SK-N-SH treated with all-trans-retinoic acid at 6 μM for 48 hours (cell line): ENCODE measurements around the gene SEC24C.

ENCODE experiments used
- ATAC-seq: fragments of 200-7000 bp; cut with Tn5 transposase; 3 replicates; pipeline ENCODE4 v1.9.1; 2020; ENCODE audit warnings: mild to moderate bottlenecking, moderate library complexity
- ARNTL ChIP-seq: fragments of 450-650 bp; formaldehyde crosslinking; IDR thresholded peaks from 2 replicates; pipeline ENCODE4 v1.5.0; 2020; ENCODE audit warnings: low read depth, mild to moderate bottlenecking, moderate library complexity, borderline replicate concordance
- BACH2 ChIP-seq: fragments of 250-450 bp; sonication (Bioruptor Pico); IDR thresholded peaks from 2 replicates; pipeline ENCODE4 v1.9.0; 2021; ENCODE audit warnings: mild to moderate bottlenecking, borderline replicate concordance
- CREB5 ChIP-seq: fragments of 250-450 bp; sonication (Bioruptor Pico); IDR thresholded peaks from 2 replicates; pipeline ENCODE4 v1.5.1; 2020; ENCODE audit warnings: low read depth, mild to moderate bottlenecking, moderate library complexity
- CSDC2 ChIP-seq: fragments of 250-450 bp; sonication (Bioruptor Pico); IDR thresholded peaks from 2 replicates; pipeline ENCODE4 v1.5.0; 2020; ENCODE audit warnings: mild to moderate bottlenecking, moderate library complexity
- CSRNP3 ChIP-seq: fragments of 250-450 bp; sonication (Bioruptor Pico); IDR thresholded peaks from 2 replicates; pipeline ENCODE4 v1.5.1; 2021; ENCODE audit warnings: mild to moderate bottlenecking, moderate library complexity
- ESRRG ChIP-seq: fragments of 250-450 bp; sonication (Bioruptor Pico); IDR thresholded peaks from 2 replicates; pipeline ENCODE4 v1.6.1; 2021; ENCODE audit warnings: mild to moderate bottlenecking
- OSR1 ChIP-seq: fragments of 250-450 bp; sonication (Bioruptor Pico); IDR thresholded peaks from 2 replicates; pipeline ENCODE4 v1.8.0; 2022; ENCODE audit warnings: moderate library complexity, mild to moderate bottlenecking, inconsistent platforms
- PPARA ChIP-seq: fragments of 250-450 bp; sonication (Bioruptor Pico); IDR thresholded peaks from 2 replicates; pipeline ENCODE4 v1.5.0; 2020; ENCODE audit warnings: mild to moderate bottlenecking, borderline replicate concordance
- RARB ChIP-seq: fragments of 250-450 bp; sonication (Bioruptor Pico); IDR thresholded peaks from 2 replicates; pipeline ENCODE4 v1.8.0; 2021; ENCODE audit warnings: mild to moderate bottlenecking, moderate library complexity
- SNAI2 ChIP-seq: fragments of 250-450 bp; sonication (Bioruptor Pico); IDR thresholded peaks from 2 replicates; pipeline ENCODE4 v1.5.0; 2020; ENCODE audit warnings: mild to moderate bottlenecking, moderate library complexity
- TCF4 ChIP-seq: fragments of 250-450 bp; sonication (Bioruptor Pico); IDR thresholded peaks from 2 replicates; pipeline ENCODE4 v1.8.0; 2021; ENCODE audit warnings: mild to moderate bottlenecking, moderate library complexity, borderline replicate concordance
- TOX ChIP-seq: fragments of 250-450 bp; sonication (Bioruptor Pico); IDR thresholded peaks from 2 replicates; pipeline ENCODE4 v1.8.0; 2021; ENCODE audit warnings: mild to moderate bottlenecking, moderate library complexity, borderline replicate concordance
- TSHZ2 ChIP-seq: fragments of 250-450 bp; sonication (Bioruptor Pico); IDR thresholded peaks from 2 replicates; pipeline ENCODE4 v1.5.0; 2020; ENCODE audit warnings: mild to moderate bottlenecking, moderate library complexity
- ZC3H10 ChIP-seq: fragments of 250-450 bp; sonication (Bioruptor Pico); IDR thresholded peaks from 2 replicates; pipeline ENCODE4 v1.5.1; 2021; ENCODE audit warnings: mild to moderate bottlenecking, moderate library complexity
- ZFP3 ChIP-seq: fragments of 250-450 bp; sonication (Bioruptor Pico); IDR thresholded peaks from 2 replicates; pipeline ENCODE4 v1.5.0; 2020; ENCODE audit warnings: mild to moderate bottlenecking, moderate library complexity
- ZFP30 ChIP-seq: fragments of 450-650 bp; formaldehyde crosslinking; IDR thresholded peaks from 2 replicates; pipeline ENCODE4 v1.5.0; 2022; ENCODE audit warnings: mild to moderate bottlenecking, moderate library complexity
- ZNF70 ChIP-seq: fragments of 450-650 bp; formaldehyde crosslinking; IDR thresholded peaks from 2 replicates; pipeline ENCODE4 v1.5.0; 2020; ENCODE audit warnings: mild to moderate bottlenecking, moderate library complexity
- TF ChIP-seq, protein P1 (sequence below): fragments of 250-450 bp; sonication (Bioruptor Pico); IDR thresholded peaks from 2 replicates; pipeline ENCODE4 v1.8.0; 2021; ENCODE audit warnings: low read depth, mild to moderate bottlenecking, moderate library complexity, borderline replicate concordance
- TF ChIP-seq, protein P2 (sequence below): fragments of 250-450 bp; sonication (Bioruptor Pico); IDR thresholded peaks from 2 replicates; pipeline ENCODE4 v1.8.0; 2020; ENCODE audit warnings: mild to moderate bottlenecking, moderate library complexity, borderline replicate concordance

Gene SEC24C

DNA sequence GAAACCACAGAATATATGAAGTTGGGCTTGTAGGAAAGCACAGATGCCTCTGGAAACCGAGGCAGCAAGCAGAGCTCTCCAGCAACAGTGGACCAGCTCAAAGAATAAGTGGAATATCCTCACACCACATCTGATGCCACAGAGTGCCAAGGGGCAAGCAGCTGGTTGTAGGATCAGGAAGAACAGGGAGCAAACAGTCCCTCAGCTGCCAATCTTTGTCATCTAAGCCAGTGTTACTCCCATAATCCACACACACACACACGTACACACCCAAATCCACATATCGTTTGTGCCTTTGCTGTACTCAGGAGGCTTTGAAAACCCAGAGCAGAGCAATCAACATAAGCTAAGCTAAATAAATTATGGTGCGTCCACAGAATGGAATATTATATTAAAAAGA is 20.7 kb upstream of the SEC24C start:
- no peak for ATAC-seq
- TF ChIP-seq CREB5 (CRISPR knock-in tag) = no peak
- TF ChIP-seq, protein P1, sequence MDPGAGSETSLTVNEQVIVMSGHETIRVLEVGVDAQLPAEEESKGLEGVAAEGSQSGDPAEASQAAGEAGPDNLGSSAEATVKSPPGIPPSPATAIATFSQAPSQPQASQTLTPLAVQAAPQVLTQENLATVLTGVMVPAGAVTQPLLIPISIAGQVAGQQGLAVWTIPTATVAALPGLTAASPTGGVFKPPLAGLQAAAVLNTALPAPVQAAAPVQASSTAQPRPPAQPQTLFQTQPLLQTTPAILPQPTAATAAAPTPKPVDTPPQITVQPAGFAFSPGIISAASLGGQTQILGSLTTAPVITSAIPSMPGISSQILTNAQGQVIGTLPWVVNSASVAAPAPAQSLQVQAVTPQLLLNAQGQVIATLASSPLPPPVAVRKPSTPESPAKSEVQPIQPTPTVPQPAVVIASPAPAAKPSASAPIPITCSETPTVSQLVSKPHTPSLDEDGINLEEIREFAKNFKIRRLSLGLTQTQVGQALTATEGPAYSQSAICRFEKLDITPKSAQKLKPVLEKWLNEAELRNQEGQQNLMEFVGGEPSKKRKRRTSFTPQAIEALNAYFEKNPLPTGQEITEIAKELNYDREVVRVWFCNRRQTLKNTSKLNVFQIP (CRISPR knock-in tag) = no peak
- no peak for TF ChIP-seq RARB
- no peak for TF ChIP-seq CSDC2 (CRISPR knock-in tag)
- no peak for TF ChIP-seq SNAI2 (CRISPR knock-in tag)
- no peak for TF ChIP-seq CSRNP3
- no peak for TF ChIP-seq OSR1 (CRISPR knock-in tag)
- TF ChIP-seq ZNF70 (CRISPR knock-in tag) = no peak
- no peak for TF ChIP-seq ARNTL
- no peak for TF ChIP-seq TOX (CRISPR knock-in tag)
- TF ChIP-seq TCF4 (CRISPR knock-in tag) = no peak
- no peak for TF ChIP-seq ZC3H10 (CRISPR knock-in tag)
- no peak for TF ChIP-seq ZFP30 (CRISPR knock-in tag)
- TF ChIP-seq, protein P2, sequence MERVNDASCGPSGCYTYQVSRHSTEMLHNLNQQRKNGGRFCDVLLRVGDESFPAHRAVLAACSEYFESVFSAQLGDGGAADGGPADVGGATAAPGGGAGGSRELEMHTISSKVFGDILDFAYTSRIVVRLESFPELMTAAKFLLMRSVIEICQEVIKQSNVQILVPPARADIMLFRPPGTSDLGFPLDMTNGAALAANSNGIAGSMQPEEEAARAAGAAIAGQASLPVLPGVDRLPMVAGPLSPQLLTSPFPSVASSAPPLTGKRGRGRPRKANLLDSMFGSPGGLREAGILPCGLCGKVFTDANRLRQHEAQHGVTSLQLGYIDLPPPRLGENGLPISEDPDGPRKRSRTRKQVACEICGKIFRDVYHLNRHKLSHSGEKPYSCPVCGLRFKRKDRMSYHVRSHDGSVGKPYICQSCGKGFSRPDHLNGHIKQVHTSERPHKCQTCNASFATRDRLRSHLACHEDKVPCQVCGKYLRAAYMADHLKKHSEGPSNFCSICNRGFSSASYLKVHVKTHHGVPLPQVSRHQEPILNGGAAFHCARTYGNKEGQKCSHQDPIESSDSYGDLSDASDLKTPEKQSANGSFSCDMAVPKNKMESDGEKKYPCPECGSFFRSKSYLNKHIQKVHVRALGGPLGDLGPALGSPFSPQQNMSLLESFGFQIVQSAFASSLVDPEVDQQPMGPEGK (CRISPR knock-in tag) = no peak
- no peak for TF ChIP-seq TSHZ2 (CRISPR knock-in tag)
- no peak for TF ChIP-seq ESRRG

DNA sequence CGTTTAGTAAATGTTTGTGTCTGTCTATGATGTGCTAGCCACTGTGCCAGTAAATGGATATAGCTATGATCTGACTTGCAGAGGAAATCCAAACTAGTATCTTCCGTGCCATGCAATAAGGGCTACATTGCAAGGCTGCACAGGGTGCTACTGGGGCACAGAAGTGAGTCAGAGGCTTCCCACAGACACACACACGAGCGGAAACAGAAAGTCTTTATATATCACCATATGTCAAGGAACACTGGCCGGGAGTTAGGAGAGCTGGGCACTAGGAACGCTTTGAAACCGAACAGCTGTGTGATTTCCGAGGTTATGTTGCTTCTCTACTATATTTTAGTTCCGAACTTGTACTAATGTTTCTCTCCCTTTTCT is 14.4 kb upstream of the SEC24C start:
- ATAC-seq = peak; percentile 48

DNA sequence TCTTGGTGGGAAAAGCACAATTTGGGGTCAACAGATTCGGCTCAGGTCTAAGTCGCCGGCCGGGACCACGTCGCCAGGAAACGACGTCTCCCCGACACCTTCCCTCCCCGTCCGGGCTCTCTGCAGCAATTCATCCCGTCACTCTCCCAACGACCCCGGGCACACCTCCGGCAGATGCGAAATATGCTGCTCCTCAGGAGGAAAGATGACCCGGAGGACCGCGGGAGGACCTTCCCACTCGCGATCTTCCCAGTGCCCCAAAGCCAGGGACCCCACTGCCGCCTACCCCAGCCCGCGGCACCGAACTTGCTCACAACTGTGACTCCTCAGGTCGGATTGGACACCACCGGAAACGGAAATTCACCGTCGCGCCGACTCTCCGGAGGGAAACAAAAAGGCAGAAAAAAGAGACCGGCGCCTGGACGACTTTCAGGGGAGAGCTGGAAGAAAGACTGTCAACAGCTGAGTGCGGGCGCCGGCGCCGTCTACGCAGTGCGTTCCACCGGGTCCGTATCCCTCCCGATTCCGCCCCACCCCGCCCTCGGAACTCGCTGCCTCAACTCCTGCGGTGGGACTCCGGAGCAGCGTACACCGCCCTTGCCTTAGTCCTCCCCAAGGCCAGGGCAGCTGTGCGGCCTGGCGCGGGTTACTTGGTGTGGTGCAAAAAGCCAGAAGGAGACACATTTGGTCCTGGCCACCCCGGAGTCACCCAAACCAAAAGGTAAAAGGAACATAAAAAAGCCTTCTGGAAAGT is 13.8 kb upstream of the SEC24C start:
- ATAC-seq = peak; percentile 94
- TF ChIP-seq ZFP3 (CRISPR knock-in tag) (peak; percentile 30; the same call in 1 of the 2 replicates), SNAI2 (CRISPR knock-in tag) (no peak)

- TF ChIP-seq ESRRG (no peak), CSDC2 (CRISPR knock-in tag) (no peak), TSHZ2 (CRISPR knock-in tag) (no peak), SNAI2 (CRISPR knock-in tag) (no peak), BACH2 (CRISPR knock-in tag) (no peak), PPARA (CRISPR knock-in tag) (no peak), RARB (no peak)
- no peak for ATAC-seq
Observed at GRCh38 chr10:73731588-73732375, 12.4 kb upstream of the SEC24C start.
